Panc1 (cell line): ENCODE results near the gene SLC25A13. TPM values are rescaled to one million over a fixed set of nuclear protein-coding genes. Genes with fewer than 3 reads are reported as not detected.

Source experiments
- ATAC-seq: fragments of 200-7000 bp; cut with Tn5 transposase; 2 replicates; pipeline ENCODE4 v1.9.1; 2020; ENCODE audit warnings: mild to moderate bottlenecking, moderate library complexity
- BruUV-seq: library from RNA; stranded (reverse); fragments of 400-500 nt; replicated peaks from 2 replicates; lab custom pipeline; 2021; lab: Mats Ljungman, UMichigan
- CTCF ChIA-PET: fragments of 300-600 bp; sonication (Branson Sonifier 250); formaldehyde crosslinking; loops from one replicate; lab custom pipeline; 2022; ENCODE audit warnings: antibody characterized with exemption; lab: Charles Lee
- POLR2A ChIA-PET: fragments of 300-600 bp; sonication (Branson Sonifier 250); formaldehyde crosslinking; loops from one replicate; lab custom pipeline; 2022; ENCODE audit warnings: antibody characterized with exemption; lab: Charles Lee
- DNase-seq: peaks from one replicate; pipeline ENCODE4 v3.0.0-alpha.2; 2010; ENCODE audit warnings: low read depth, low spot score
- H3K27ac ChIP-seq: 2 replicates; pipeline ENCODE4 v1.5.1; 2011; ENCODE audit warnings: mild to moderate bottlenecking, low read length, inconsistent platforms
- H3K27me3 ChIP-seq: fragments of 200-500 bp; sonication (Bioruptor generic); 2 replicates; pipeline ENCODE4 v1.6.0; 2014; ENCODE audit warnings: low read length, inconsistent platforms; ENCODE audit not compliant: control insufficient read depth, insufficient read depth
- H3K36me3 ChIP-seq: fragments of 200-500 bp; sonication (Bioruptor generic); 2 replicates; pipeline ENCODE4 v1.5.1; 2014; ENCODE audit warnings: inconsistent platforms, mild to moderate bottlenecking, low read length, moderate library complexity; ENCODE audit not compliant: control insufficient read depth, insufficient read depth
- H3K4me1 ChIP-seq: 2 replicates; pipeline ENCODE4 v1.5.1; 2011; ENCODE audit warnings: inconsistent platforms, mild to moderate bottlenecking, low read length, moderate library complexity; ENCODE audit not compliant: control insufficient read depth, insufficient read depth
- H3K4me3 ChIP-seq, 2 experiments: 2 replicates each; pipeline ENCODE4 v1.5.1; 2011 to 2012; ENCODE audit warnings: low read depth in 2 of 2, low read length in 2 of 2, mild to moderate bottlenecking in 2 of 2, inconsistent platforms in 1 of 2, moderate library complexity in 1 of 2
- H3K9me3 ChIP-seq: fragments of 200-500 bp; sonication (Bioruptor generic); 2 replicates; pipeline ENCODE4 v1.5.1; 2014; ENCODE audit warnings: low read depth, mild to moderate bottlenecking, inconsistent platforms, low read length, moderate library complexity; ENCODE audit not compliant: control insufficient read depth, insufficient read depth
- CTCF ChIP-seq: fragments of 450-650 bp; IDR thresholded peaks from 2 replicates; pipeline ENCODE4 v1.5.1; 2017; ENCODE audit warnings: mild to moderate bottlenecking
- POLR2AphosphoS5 ChIP-seq: IDR thresholded peaks from 2 replicates; pipeline ENCODE4 v1.6.1; 2012; ENCODE audit warnings: mild to moderate bottlenecking, low read depth, low read length, moderate library complexity
- REST ChIP-seq, 2 experiments: IDR thresholded peaks; 2 replicates each; pipeline ENCODE4 v1.6.1; 2011 to 2012; ENCODE audit warnings: low read depth in 2 of 2, control low read depth in 1 of 2, low read length in 1 of 2, mild to moderate bottlenecking in 1 of 2, moderate library complexity in 1 of 2; ENCODE audit not compliant: insufficient read depth in 1 of 2
- SIN3A ChIP-seq: IDR thresholded peaks from 2 replicates; pipeline ENCODE4 v1.6.1; 2012; ENCODE audit warnings: low read depth, mild to moderate bottlenecking, low read length, moderate library complexity, borderline replicate concordance; ENCODE audit not compliant: insufficient read depth
- TCF7L2 ChIP-seq: IDR thresholded peaks from 2 replicates; pipeline ENCODE4 v1.6.1; 2011; ENCODE audit warnings: mild to moderate bottlenecking, low read depth, low read length, inconsistent platforms
- in situ Hi-C: cut with HindIII; loops from 2 replicates; pipeline ENCODE4 v1.10.0; 2016; ENCODE audit warnings: low sequenced_read_pairs, low pct_unique_long_range_greater_than_20kb
- intact Hi-C: fragments of 100-400 bp; cut with micrococcal nuclease; formaldehyde crosslinking; loops from one replicate; pipeline ENCODE4 v1.10.0; 2022; ENCODE audit not compliant: unreplicated experiment
- total RNA-seq: library from RNA; stranded (reverse); gene quantifications from one replicate; pipeline ENCODE4 v1.2.1, GENCODE V29; 2021; ENCODE audit not compliant: unreplicated experiment

Gene SLC25A13
- total RNA-seq, 1 experiment from 2014 or later, result 69.4 TPM

DNA sequence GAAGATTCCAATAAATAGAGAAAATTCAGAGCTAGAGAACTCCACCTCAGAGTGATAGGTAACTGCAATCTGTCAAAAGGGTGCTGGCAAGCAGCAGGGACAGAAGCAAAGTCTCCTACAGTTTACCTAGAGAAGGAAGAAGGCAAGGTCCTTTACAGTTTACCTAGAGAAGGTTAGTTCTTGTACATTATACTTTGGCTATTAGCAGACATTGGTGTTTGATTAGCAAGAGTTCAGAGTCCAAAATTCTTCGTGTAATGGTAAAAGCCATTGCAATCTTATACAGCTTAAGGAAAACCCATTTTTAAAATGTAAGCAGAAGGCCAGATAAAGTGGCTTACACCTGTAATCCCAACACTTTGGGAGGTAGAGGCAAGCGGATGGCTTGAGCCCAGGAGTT lies 45.9 kb downstream of the SLC25A13 start:
- intact Hi-C loops (no loop called here), in situ Hi-C loops (no loop called here)
- TF ChIP-seq REST (IDR thresholded peaks at IDR 0.05; ENCODE audit: insufficient read depth in 1 of 2, low read depth in 2 of 2, low read length in 1 of 2) (no peak), CTCF (no peak), TCF7L2 (no peak), SIN3A (no peak), POLR2AphosphoS5 (no peak)
- CTCF ChIA-PET, result no interaction called here
- POLR2A ChIA-PET, result no interaction called here
- Histone ChIP-seq H3K4me3 (no peak overlapping the region), H3K36me3 (no peaks in the 10 kb centered on the region), H3K4me1 (no peaks in the 10 kb centered on the region), H3K27me3 (no peaks in the 10 kb centered on the region), H3K27ac (no peak overlapping the region), H3K9me3 (no peaks in the 10 kb centered on the region)
- ATAC-seq (no peak), DNase-seq (no peak)
- BruUV-seq, result no TSS peak

GRCh38 chr7:96273716-96274115 lies 48.2 kb downstream of the SLC25A13 start:
- in situ Hi-C loops, result no loop called here
- no peak overlapping the region for H3K4me3 ChIP-seq
- intact Hi-C loops, result no loop called here
- no peak for TF ChIP-seq CTCF
- no peak for TF ChIP-seq REST (IDR thresholded peaks at IDR 0.05; ENCODE audit: insufficient read depth in 1 of 2, low read depth in 2 of 2, low read length in 1 of 2)
- TF ChIP-seq POLR2AphosphoS5, result no peak
- no peak for TF ChIP-seq SIN3A
- no peak for TF ChIP-seq TCF7L2
- H3K27ac ChIP-seq, result no peak overlapping the region
- H3K4me1 ChIP-seq, result no peaks in the 10 kb centered on the region
- no peaks in the 10 kb centered on the region for H3K36me3 ChIP-seq
- BruUV-seq, result no TSS peak
- H3K9me3 ChIP-seq, result no peaks in the 10 kb centered on the region
- no peaks in the 10 kb centered on the region for H3K27me3 ChIP-seq
- no peak for DNase-seq
- POLR2A ChIA-PET, result no interaction called here
- no peak for ATAC-seq
- CTCF ChIA-PET, result no interaction called here
